Muscle layer of duodenum (tissue), 2 donors: ENCODE results near the gene IKBKE.

Experiments
- H3K27ac ChIP-seq: one replicate; pipeline ENCODE4 v1.7.0; 2013; ENCODE audit warnings: mild to moderate bottlenecking, low read length
- H3K27me3 ChIP-seq: one replicate; pipeline ENCODE4 v1.7.0; 2013; ENCODE audit warnings: low read depth, mild to moderate bottlenecking, control low read depth, low read length
- H3K36me3 ChIP-seq, 2 donors: one replicate each; pipeline ENCODE4 v1.7.0; 2013; ENCODE audit warnings: low read length in 2 of 2, control low read depth in 1 of 2, mild to moderate bottlenecking in 1 of 2; ENCODE audit not compliant: insufficient read depth in 2 of 2, control insufficient read depth in 1 of 2
- H3K4me1 ChIP-seq, 2 donors: one replicate each; pipeline ENCODE4 v1.7.0; 2013; ENCODE audit warnings: low read length in 2 of 2, mild to moderate bottlenecking in 2 of 2, control low read depth in 1 of 2, moderate library complexity in 1 of 2; ENCODE audit not compliant: insufficient read depth in 2 of 2, control insufficient read depth in 1 of 2
- H3K4me3 ChIP-seq, 2 donors: one replicate each; pipeline ENCODE4 v1.7.0; 2013; ENCODE audit warnings: low read length in 2 of 2, low read depth in 1 of 2, mild to moderate bottlenecking in 1 of 2
- H3K9me3 ChIP-seq, 2 donors: one replicate each; pipeline ENCODE4 v1.7.0; 2013; ENCODE audit warnings: low read length in 2 of 2, control low read depth in 1 of 2, mild to moderate bottlenecking in 1 of 2; ENCODE audit not compliant: control insufficient read depth in 1 of 2
- donor health status: healthy.

Gene IKBKE

GRCh38 chr1:206455289-206455665 lies 15.0 kb upstream of the IKBKE start:
- Histone ChIP-seq H3K9me3 (no peaks in the 10 kb centered on the region), H3K4me3 (no peak overlapping the region), H3K4me1 (peaks cover 12 to 17% of the 10 kb centered on the region in 2 donors), H3K27ac (no peak overlapping the region), H3K36me3 (peaks cover 12 to 44% of the 10 kb centered on the region in 2 donors), H3K27me3 (no peaks in the 10 kb centered on the region)

- Histone ChIP-seq H3K4me3 (no peak overlapping the region), H3K27ac (no peak overlapping the region), H3K36me3 (peaks cover 8 to 39% of the 10 kb centered on the region in 2 donors), H3K4me1 (peaks cover 12 to 17% of the 10 kb centered on the region in 2 donors), H3K27me3 (no peaks in the 10 kb centered on the region), H3K9me3 (no peaks in the 10 kb centered on the region)
Measured at GRCh38 chr1:206455666-206456344, 14.5 kb upstream of the IKBKE start.

GRCh38 chr1:206456577-206457370 lies 13.5 kb upstream of the IKBKE start:
- Histone ChIP-seq H3K4me3 (no peak overlapping the region), H3K27me3 (no peaks in the 10 kb centered on the region), H3K36me3 (peaks cover 8 to 31% of the 10 kb centered on the region in 2 donors), H3K9me3 (no peaks in the 10 kb centered on the region), H3K27ac (no peak overlapping the region), H3K4me1 (peaks cover 12 to 17% of the 10 kb centered on the region in 2 donors)

- no peak overlapping the region for H3K27ac ChIP-seq
- H3K27me3 ChIP-seq, result no peaks in the 10 kb centered on the region
Measured at GRCh38 chr1:206457408-206458120, 12.7 kb upstream of the IKBKE start.

GRCh38 chr1:206459703-206460102 lies 10.6 kb upstream of the IKBKE start:
- Histone ChIP-seq H3K9me3 (no peaks in the 10 kb centered on the region), H3K4me1 (peaks cover 12 to 17% of the 10 kb centered on the region in 2 donors), H3K4me3 (no peak overlapping the region), H3K36me3 (peaks cover 8 to 10% of the 10 kb centered on the region in 2 donors), H3K27ac (no peak overlapping the region), H3K27me3 (no peaks in the 10 kb centered on the region)

More at GRCh38 chr1:206457408-206458120, 12.7 kb upstream of the IKBKE start:
- no peak overlapping the region for H3K4me3 ChIP-seq
- H3K4me1 ChIP-seq, result peaks cover 12 to 17% of the 10 kb centered on the region in 2 donors
- no peaks in the 10 kb centered on the region for H3K9me3 ChIP-seq
- peaks cover 8 to 27% of the 10 kb centered on the region in 2 donors for H3K36me3 ChIP-seq

- Histone ChIP-seq H3K27ac (no peak overlapping the region), H3K36me3 (peaks cover 7 to 8% of the 10 kb centered on the region in 2 donors), H3K9me3 (no peaks in the 10 kb centered on the region), H3K27me3 (no peaks in the 10 kb centered on the region), H3K4me3 (no peak overlapping the region), H3K4me1 (peaks cover 7 to 14% of the 10 kb centered on the region in 2 donors)
Measured at GRCh38 chr1:206460836-206461426, 9.3 kb upstream of the IKBKE start.

GRCh38 chr1:206461602-206462455 lies 8.4 kb upstream of the IKBKE start:
- no peak overlapping the region for H3K27ac ChIP-seq
- H3K36me3 ChIP-seq, result peaks cover 7 to 8% of the 10 kb centered on the region in 2 donors

GRCh38 chr1:206463137-206463536 lies 7.1 kb upstream of the IKBKE start:
- Histone ChIP-seq H3K36me3 (peaks cover 7 to 8% of the 10 kb centered on the region in 2 donors), H3K4me3 (no peak overlapping the region), H3K4me1 (no peaks in the 10 kb centered on the region), H3K9me3 (no peaks in the 10 kb centered on the region), H3K27ac (no peak overlapping the region), H3K27me3 (no peaks in the 10 kb centered on the region)

More at GRCh38 chr1:206461602-206462455, 8.4 kb upstream of the IKBKE start:
- no peak overlapping the region for H3K4me3 ChIP-seq
- H3K4me1 ChIP-seq, result peaks cover 4 to 7% of the 10 kb centered on the region in 2 donors
- H3K9me3 ChIP-seq, result no peaks in the 10 kb centered on the region
- H3K27me3 ChIP-seq, result no peaks in the 10 kb centered on the region

- H3K4me1 ChIP-seq, result no peaks in the 10 kb centered on the region
- H3K4me3 ChIP-seq, result no peak overlapping the region
- no peaks in the 10 kb centered on the region for H3K27me3 ChIP-seq
- H3K36me3 ChIP-seq, result peaks cover 1 to 7% of the 10 kb centered on the region in 2 donors
- H3K27ac ChIP-seq, result no peak overlapping the region
- H3K9me3 ChIP-seq, result no peaks in the 10 kb centered on the region
Measured at GRCh38 chr1:206463911-206464310, 6.4 kb upstream of the IKBKE start.

GRCh38 chr1:206464456-206464964 lies 5.8 kb upstream of the IKBKE start:
- Histone ChIP-seq H3K9me3 (no peaks in the 10 kb centered on the region), H3K27ac (no peak overlapping the region), H3K36me3 (peaks cover 0 to 6% of the 10 kb centered on the region in 2 donors), H3K4me3 (no peak overlapping the region), H3K4me1 (peaks cover 0 to 2% of the 10 kb centered on the region in 2 donors), H3K27me3 (no peaks in the 10 kb centered on the region)
